Stimulated activated CD4-positive, alpha-beta T cell treated with anti-CD3 and anti-CD28 coated beads, Interleukin-1b, Interleukin-23, amount 100 ng/mL, for 1 hour (primary cell): ENCODE results near the gene HEMGN.
A peak's percentile ranks its signal among the peaks of the same experiment; 100 is the strongest.
"Not testable (repeated sequence)": the region's sequence is repeated elsewhere in the genome, so short reads cannot be mapped to it uniquely, and the experiment has no call there.

Source experiments
- DNase-seq, 2 donors: peaks; one replicate each; pipeline ENCODE4 v3.0.0-alpha.2; 2020; ENCODE audit warnings: low read depth in 2 of 2

The HEMGN gene

DNA sequence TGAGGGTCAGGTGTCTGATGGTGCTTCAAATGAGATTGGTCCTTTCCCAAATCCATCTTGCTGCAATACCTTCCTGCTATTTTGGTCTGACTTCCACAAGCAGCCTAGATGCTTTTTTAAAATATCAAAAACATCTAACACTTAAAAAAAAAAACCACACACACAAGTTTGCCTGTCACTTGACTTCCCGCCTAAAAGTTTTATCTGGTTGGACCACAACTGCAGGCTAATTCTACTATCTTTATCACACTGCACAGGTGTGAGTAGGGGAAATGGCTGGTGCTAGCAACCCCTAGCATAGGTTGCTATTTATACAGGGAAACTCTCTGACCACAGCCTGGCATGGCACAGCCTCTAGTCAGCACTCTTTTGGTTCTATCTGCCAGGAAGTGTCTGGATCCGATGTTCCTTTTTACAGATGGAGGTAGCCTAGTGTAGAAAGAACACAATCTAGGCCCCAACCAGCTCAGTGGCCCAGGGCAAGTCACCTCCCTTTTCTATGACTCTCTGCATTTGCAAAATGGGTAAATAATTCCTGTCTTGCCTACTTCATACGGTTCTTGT, at the start of gene HEMGN:
HEMGN (minus strand) TSS at position 92 of the 564 bp plus-strand sequence; CDS start at position 56, 36 bp downstream.
- DNase-seq: no peak

DNA sequence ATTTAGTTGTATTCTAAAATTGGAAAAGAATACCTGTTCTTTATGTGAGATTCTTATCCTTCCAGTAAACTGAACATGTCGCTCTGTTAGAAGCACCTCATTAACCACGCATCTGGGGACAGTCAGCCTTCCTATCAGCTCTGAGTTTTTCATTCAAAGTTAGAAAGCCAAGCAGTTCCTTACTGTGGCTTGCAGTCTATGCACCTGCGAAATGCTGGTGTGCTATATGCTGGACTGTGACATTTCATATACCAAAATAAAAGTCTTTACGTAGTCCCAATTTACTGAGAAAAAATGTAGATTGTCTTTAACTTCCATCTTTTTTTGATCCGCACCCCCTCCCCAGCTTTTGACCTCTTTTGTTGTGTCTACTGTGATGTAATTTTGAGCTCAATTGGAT, 49.5 kb upstream of the HEMGN start:
- no peak for DNase-seq

DNA sequence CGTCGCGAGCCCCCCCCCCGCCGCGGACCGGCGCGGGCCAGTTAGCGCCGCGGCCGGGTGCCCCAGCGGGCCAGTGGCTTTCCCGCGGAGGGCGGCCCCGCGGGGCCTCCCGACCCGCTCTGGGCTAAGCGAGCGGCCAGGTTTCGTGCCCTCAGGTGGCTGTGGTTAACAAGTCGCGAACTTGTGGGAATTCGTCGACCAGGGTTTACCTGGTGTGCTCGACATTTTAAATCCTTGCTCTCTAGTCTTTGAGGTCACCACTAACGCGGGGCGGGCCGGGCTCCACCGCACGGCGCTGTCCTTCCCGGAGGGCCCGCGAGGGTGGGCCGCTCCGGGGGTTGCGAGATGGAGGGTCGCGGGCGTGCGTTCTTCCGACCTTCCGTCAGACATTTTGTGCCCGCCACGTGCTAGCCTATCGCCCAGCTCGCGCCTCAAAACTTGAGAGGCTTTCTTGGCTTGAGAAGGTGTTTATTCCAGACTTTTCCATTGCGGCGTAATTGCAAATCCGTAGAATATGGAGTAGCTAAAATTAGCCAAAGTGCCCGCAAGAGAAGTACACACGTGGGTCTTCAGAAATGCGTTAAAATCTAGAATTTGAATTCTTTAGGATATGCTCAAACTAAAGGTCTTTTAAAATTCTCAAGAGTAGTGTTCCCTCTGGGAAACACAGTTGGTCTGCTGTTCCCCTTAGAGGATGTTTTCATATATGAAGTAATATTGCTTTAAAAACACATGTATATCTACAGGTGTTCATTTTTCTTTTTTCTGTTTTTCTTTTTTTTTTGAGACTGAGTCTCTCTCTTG, 47.3 kb upstream of the HEMGN start:
- DNase-seq: no peak

DNA sequence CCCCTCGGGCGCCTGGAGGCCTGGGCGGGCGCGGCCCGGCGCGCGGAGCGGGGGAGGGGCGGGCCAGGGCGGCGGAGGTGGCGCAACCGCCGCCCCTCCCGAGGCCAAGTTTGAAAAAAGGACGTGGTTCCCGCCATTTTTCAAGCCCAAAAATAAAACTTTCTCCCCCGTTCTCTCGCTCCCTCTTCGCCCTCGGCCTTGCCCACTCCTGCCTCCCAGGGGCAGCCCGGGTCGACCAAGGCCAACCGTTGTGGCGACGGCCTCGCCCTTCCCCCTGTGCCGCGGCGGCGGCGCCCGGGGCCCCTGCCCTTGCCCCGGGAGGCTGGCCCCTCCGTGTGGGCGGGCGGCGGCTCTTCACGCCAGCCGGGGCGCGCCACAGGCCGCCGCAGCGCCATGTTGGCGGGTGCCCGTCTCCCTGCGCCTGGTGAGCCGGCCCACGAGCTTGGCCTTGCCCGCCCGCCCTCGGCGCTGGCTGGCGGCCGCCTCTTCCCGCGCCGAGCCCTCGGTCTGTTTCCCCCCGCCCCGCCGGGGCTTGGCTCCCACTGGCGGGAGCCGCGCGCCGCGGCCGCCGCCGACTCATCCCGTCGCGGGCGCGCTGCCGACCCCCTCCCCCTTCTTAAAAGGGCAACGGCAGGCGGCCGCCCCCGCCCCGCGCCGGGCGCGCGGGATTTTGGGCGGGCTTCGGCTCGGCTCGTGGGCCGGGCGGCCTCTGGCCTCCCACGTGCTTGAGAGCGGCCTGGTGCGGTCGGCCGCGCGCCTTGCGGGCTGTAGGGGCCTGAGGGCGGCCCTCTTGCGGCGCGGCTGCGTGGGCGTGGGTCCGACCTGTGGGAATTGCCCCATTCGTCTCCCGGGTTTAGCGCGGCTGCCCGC, 46.5 kb upstream of the HEMGN start:
- peak; percentile 32 to 69 for DNase-seq

GRCh38 chr9:97983589-97984187, 45.7 kb upstream of the HEMGN start:
- DNase-seq: peak; percentile 23 to 49

DNA sequence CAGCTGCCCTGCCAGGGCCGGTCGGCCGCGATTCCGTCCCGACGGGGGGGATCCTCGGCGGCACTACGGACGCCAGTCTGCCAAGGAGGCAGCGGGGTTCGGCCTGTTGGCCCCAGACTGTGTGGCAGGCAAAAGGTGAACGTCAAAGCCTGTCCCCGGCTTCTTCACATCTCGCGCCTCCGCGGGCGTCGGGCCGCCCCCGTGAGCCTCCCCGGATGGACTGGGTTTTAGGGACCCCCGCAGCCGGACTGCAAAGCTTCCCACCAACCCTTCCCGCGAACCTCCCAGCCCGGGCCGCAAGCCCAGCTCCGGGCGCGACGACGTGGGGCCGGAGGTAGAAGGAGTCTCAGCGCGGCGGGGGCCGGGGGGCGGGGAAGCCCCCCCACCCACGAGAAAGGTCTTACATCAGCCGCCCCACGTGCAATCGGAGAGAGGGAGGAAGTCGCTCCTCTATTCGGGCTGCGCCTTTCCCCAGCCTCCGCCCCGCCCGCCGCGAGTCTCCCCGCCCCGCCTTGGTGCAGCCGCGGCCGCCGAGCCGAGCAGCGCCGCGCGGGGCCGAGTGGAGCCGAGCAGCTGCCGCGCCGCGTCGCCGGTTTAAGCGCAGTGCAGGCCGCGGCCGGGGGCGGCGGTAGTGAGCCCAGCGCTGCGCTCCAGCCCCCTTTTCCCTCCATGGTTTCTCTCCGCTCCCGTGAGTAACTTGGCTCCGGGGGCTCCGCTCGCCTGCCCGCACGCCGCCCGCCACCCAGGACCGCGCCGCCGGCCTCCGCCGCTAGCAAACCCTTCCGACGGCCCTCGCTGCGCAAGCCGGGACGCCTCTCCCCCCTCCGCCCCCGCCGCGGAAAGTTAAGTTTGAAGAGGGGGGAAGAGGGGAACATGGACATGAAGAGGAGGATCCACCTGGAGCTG, 45.0 kb upstream of the HEMGN start, which contains the start of gene ANP32B:
ANP32B (plus strand) TSS at position 659 of the 906 bp plus-strand sequence; CDS start at position 874, 215 bp downstream.
- DNase-seq: peak; percentile 86 to 91

- DNase-seq: no peak
Observed at GRCh38 chr9:97981846-97982682, 44.1 kb upstream of the HEMGN start.

- DNase-seq: no peak
Observed at GRCh38 chr9:97980918-97981845, 43.2 kb upstream of the HEMGN start.

GRCh38 chr9:97980479-97980803, 42.5 kb upstream of the HEMGN start:
- DNase-seq: no peak

GRCh38 chr9:97979788-97980478, 42.0 kb upstream of the HEMGN start:
- no peak for DNase-seq

GRCh38 chr9:97978371-97979130, 40.6 kb upstream of the HEMGN start:
- no peak for DNase-seq

- DNase-seq: not testable (repeated sequence)
Observed at GRCh38 chr9:97976633-97977032, 38.7 kb upstream of the HEMGN start.

- DNase-seq: no peak
Observed at GRCh38 chr9:97975376-97975775, 37.4 kb upstream of the HEMGN start.

GRCh38 chr9:97972753-97973152, 34.8 kb upstream of the HEMGN start:
- DNase-seq: no peak

DNA sequence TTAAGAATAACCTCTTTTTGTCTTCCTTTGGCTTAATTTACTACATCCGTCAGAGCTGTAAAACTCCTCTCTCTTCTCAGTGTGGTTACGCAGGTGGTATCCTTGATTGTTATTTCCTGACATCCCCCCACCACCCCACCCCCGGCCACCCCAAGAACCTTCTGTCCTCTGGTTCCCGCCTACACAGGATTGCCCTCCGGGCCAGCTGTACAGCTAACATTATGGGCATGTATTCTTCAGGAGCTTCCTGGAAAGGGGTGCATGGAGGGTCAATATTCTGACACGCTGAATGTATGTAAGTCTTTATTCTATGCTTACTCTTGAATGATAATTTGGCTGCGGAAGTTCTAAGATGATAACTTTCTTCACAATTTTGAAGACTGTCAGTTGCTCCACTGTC, 32.2 kb upstream of the HEMGN start:
- no peak for DNase-seq

GRCh38 chr9:97969014-97969413, 31.0 kb upstream of the HEMGN start:
- DNase-seq: no peak

DNA sequence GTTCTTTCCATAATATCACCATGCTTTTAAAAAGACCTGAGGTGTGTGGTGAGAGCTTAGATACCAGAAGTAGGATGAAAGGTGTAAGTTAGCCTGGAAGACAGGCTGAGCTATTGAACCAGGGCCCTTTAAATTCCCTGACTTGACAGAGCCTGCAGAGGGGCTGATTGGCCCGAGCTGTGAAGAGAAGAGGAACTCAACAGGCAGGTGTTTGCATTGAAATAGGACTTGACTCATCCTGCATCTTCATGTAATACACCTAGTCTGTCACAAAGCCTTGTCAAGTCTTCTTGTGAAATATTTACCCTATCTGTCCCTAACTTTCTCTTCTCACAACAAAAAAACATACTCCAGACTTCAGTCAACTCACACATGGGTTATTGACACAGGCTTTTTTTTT, 28.5 kb upstream of the HEMGN start:
- DNase-seq: no peak

GRCh38 chr9:97964901-97965300, 26.9 kb upstream of the HEMGN start:
- no peak for DNase-seq
